ENCODE data around the gene KRT28. TPM values are rescaled to one million over a fixed set of nuclear protein-coding genes. Genes with fewer than 3 reads are reported as not detected.

Gene KRT28
- total RNA-seq, 4 donors from 2014 or later = not detected

GRCh38 chr17:40782450-40782849, 17.3 kb downstream of the KRT28 start, which contains the start of gene KRT27:
KRT27 (minus strand) TSS chr17:40782550; CDS start chr17:40782493, 57 bp downstream.
- TF ChIP-seq CTCF (IDR thresholded peaks at IDR 0.05) = no peak
- ATAC-seq (ENCODE audit: low FRiP score) = no peak
- no peak for DNase-seq (ENCODE audit: low spot score)

GRCh38 chr17:40779181-40779909, 20.4 kb downstream of the KRT28 start:
- TF ChIP-seq CTCF (IDR thresholded peaks at IDR 0.05) = no peak
- DNase-seq (ENCODE audit: low spot score) (no peak), ATAC-seq (ENCODE audit: low FRiP score) (no peak)

- no peak for ATAC-seq (ENCODE audit: low FRiP score)
- no peak for DNase-seq (ENCODE audit: low spot score)
- no peak for TF ChIP-seq CTCF (IDR thresholded peaks at IDR 0.05)
Measured at GRCh38 chr17:40778461-40778860, 21.3 kb downstream of the KRT28 start.

GRCh38 chr17:40777971-40778370, 21.8 kb downstream of the KRT28 start:
- no peak for TF ChIP-seq CTCF (IDR thresholded peaks at IDR 0.05)
- no peak for DNase-seq (ENCODE audit: low spot score)
- ATAC-seq (ENCODE audit: low FRiP score) = no peak

- DNase-seq (ENCODE audit: low spot score) (no peak), ATAC-seq (ENCODE audit: low FRiP score) (no peak)
- TF ChIP-seq CTCF (IDR thresholded peaks at IDR 0.05) = no peak
Measured at GRCh38 chr17:40777459-40777858, 22.3 kb downstream of the KRT28 start.

GRCh38 chr17:40775945-40776344, 23.8 kb downstream of the KRT28 start:
- ATAC-seq (ENCODE audit: low FRiP score) (no peak), DNase-seq (ENCODE audit: low spot score) (no peak)
- TF ChIP-seq CTCF (IDR thresholded peaks at IDR 0.05) = no peak

- DNase-seq (ENCODE audit: low spot score) = no peak
- no peak for TF ChIP-seq CTCF (IDR thresholded peaks at IDR 0.05)
- no peak for ATAC-seq (ENCODE audit: low FRiP score)
Measured at GRCh38 chr17:40772101-40772500, 27.7 kb downstream of the KRT28 start, which contains the start of gene KRT26. KRT26 (minus strand) TSS chr17:40772201; CDS start chr17:40772113, 88 bp downstream.

Data from omental fat pad (tissue), 4 donors.